Right lobe of liver (tissue), 4 donors: Measurements from ENCODE around the gene RELN.

ENCODE experiments used
- CTCF ChIP-seq, 4 donors: fragments of 200-600 bp in 3 of 4; fragments of 450-650 bp in 1 of 4; IDR thresholded peaks; one replicate each; pipeline versions ENCODE4 v1.5.1 to v1.8.0; 2016 to 2022; ENCODE audit warnings: antibody characterized with exemption in 4 of 4, mild to moderate bottlenecking in 2 of 4
- POLR2A ChIP-seq: fragments of 450-650 bp; IDR thresholded peaks from one replicate; pipeline ENCODE4 v1.6.1; 2017; ENCODE audit warnings: antibody characterized with exemption, mild to moderate bottlenecking
- donor health status: DM: no; HTN: no; CAD: no.
- donor health status: DM: no; HTN: no; CAD: no.
- donor health status: DM: no; HTN: yes; CAD: no.

GRCh38 chr7:103592187-103592586 is 397.3 kb downstream of the RELN start:
- TF ChIP-seq POLR2A (no peak), CTCF (IDR thresholded peaks at IDR 0.05) (no peak)
